ENCODE results near the gene RELCH.

RELCH gene

DNA sequence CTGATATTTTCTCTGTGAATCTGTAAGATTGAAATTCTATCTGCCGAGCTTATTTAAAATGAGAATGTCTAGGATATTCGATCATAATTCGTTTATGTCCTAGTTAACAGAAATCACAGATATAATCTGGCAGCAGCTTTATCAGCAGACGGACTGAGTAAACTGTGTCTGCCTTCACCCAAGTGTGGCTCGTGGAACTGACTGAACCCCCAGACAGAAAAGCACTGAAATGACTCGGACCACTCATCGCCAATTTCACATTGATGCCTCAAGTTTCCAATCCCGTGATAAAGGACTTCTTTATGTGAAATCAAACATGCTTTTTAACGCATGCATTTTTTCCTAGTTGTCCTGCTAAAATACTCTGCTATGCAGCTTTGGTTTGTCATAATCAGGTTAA, 153.9 kb downstream of the RELCH start:
- no peak for DNase-seq

DNA sequence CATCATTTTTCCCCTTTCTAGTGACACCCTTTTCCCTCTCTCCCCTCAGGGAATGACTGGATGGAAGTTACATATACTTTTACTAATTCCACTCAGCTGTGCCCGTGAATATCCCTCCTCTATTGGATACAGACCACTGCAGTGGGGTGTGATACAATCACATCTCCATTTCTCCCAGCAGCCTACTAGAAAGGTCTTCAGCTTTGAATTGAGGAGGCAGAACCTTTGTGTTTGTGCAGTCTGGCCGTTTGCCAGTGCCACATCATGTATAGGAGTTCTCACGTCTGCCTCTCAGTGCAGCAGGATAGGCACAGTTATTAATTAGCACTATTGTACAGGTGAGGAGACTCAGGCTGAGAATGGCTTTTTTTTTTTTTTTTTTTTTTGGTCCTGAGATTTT, 154.4 kb downstream of the RELCH start:
- DNase-seq = no peak

DNA sequence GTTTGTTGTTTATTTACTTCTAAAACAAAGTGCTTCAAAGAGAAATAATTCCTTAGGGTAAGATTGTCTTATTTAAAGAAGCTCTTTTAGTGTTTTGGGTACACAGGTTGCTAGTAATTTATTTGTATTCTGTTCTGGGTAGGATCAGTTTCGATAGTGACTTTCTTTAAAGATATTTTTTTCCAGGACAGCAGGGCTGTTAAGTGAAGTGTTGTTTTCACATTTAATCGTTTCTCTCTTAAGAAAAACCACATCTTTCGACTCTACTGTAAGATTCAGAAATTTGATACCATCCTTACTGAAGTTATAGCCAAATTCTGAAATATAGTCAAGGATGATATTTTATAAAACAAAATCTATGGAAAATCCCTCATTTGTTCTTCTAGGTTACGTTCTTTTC, 155.8 kb downstream of the RELCH start:
- no peak for DNase-seq

DNA sequence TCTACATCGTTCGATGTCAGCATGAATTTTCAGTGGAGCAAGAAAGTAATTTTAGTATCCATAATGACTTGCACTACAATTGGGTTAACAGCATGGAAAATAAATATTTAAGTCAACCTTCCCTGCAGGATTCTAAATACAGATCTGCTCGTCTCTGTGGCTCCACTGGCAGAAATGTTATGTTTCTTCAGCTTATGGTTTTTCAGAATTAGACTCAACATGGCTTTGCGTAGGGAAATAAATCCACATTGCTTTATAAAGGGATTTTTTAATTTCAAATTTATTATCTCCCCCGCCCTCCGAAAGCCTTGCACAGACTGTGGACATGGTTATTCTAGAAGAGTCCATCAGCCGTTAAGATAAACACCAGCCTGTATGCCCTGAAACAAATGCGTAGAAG, 156.3 kb downstream of the RELCH start:
- DNase-seq = no peak

DNA sequence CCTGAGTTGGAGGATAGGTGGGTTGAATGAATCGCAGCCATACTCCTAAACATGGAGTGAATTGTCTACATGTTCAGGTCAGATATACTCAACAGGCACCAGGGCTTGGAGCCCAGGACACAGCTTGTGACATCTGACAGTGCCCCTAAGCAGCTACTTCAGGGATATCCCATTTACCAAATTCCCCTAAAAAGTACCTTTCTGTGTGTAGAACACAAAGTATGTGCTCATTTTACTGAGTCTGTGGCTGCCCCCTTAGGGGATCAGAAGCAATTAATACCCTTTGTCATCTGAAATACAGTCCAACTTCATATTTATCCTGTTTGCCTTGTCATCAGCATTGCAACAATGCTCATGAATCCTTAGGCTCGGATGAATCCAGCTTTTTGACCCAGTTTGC, 158.9 kb downstream of the RELCH start:
- DNase-seq = no peak

DNA sequence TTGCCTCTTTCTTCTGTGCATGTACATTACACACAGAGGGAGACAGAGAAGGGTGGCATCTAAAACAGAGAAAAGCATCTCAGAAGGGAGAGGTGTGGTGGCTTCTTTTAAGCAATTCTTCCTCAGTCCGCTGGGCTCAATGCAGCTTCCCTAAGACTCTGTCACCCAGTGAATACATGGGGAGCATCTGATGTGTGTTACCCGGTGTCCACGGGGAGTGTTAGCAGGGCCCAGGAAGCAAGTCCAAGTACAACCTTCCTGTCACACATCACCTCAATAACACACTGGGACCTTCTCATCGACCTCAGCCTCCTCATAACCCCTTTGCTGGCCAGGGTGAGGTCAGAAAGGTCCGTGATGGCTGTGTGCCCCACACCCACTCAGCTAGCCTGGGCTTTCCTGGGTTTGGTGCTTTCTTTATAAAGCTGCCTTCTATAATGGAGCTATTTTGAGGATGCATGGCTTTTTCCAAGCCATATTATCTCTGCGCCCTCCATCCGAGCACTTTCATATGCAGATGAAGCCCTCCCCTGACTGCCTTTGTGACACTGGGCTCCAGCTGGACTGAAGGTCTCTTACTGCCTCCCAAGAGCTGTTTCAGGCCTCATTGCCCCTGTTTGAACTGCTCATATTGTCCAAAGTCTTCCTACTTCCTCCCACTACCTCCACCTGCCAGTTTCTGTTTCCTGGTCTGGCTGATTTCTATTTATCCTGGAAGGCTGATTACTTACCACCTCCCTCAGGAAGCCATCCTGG, 159.5 kb downstream of the RELCH start:
- no peak for DNase-seq

DNA sequence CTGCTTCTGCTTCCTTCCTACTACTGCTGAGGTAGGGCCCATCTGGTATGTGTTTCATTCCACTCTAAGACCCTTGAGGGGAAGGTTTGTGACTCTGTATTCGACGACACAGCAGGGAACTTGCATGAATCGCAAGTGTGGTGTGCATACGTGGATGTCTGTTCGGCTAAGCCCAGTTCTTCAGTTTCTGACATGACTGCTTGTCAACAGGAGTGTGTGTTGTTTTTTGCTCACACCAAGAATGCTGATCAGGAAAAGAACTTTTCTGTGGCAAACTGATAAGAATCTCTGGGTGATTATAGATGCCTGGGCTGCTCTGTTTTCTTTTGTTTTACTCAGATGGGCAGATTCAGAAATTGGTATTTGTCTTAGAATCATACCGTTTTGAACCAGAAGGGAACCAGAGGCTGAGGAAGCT, 160.0 kb downstream of the RELCH start:
- DNase-seq = no peak

DNA sequence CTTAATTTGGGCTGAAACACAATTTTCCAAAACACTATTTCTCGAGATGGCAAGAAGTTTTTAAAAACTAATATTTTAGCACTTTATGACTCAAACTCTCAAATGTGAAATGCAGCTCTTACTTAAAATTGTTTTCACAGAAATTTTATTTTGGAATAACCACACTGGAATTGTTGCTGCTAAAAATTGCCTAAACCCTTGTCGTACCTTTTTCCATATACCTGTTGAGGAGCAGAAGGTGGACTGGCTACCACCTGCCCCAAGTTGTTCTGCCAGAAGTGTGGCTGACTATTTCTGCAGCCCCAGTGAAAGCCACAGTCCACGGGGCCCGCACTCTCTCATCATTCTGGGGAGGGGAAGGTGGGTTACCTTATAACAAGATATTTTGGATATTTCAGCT, 161.4 kb downstream of the RELCH start:
- DNase-seq = no peak

DNA sequence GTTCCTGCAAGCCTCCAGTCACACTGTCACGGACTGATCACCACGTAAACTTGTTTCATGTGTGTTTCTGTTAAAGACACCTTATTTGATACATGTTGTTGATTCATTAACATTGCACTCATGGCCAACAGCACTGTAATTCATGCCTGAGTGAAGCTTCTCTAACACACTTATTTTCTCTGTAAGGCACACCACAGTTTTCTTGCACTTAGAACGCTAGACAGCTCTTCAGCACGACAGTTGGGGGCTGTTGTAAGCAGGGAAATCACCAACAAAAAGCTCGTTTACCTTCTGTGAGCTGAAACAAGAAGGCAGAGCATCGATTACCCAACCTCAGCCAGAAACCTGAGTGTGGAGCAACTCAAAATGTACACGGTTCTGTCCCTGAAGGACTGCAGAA, 166.1 kb downstream of the RELCH start:
- DNase-seq = no peak

DNA sequence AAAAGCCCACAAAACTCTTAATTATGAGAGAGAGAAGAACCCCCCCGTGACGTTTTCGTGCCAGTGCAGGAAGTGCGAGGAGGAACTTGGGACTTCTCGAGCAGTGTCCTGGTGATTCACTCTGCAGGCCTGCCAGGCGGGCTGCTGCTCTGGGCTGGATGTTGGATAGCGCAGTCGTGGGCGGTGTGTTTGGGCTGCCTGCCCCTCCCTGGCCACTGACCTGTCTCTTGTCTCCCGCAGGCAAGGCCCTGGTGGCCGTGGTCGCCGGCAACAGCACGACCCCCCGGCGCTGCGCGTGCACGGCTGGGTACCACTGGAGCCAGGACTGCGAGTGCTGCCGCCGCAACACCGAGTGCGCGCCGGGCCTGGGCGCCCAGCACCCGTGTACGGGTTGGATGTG, 167.1 kb downstream of the RELCH start:
- DNase-seq = no peak

DNA sequence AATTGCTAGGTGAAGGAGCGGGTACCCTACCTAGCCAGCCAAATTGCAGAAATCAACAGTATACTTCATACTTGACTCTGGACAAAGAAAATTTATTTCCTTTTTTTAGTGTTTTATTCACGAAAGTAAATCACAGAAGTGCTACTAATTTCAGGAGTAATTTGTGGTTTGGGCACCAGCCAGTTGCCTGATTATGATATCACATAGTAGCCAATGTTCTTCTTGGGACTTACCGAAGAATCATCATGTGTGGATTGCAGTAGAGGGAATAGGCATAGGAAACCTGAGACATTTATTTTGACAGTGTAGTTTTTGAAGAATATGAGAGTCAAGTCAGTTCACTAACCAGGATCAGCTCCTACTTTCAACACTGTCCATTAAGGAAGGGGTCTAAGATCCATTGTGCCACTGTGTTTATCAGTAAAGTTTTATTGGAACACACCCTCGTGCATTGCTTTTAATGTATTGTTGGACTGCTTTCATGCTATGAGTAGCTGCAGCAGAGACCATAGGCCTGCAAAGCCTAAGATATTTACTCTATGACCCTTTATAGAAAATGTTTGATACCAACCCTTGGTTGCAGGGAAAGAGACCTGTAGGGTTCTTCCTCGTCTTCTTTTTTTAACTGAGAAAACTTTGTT, 170.1 kb downstream of the RELCH start:
- no peak for DNase-seq
